ENCODE data around the gene TAPT1. TPM values are rescaled to one million over a fixed set of nuclear protein-coding genes. Genes with fewer than 3 reads are reported as not detected.

Gene TAPT1
- total and polyA plus RNA-seq, 7 donors: 6.0 to 43.8 (median 29.4) TPM

GRCh38 chr4:16259889-16260246, 33.6 kb upstream of the TAPT1 start:
- DNase-seq: no peak
- WGBS, 2 donors: 92 to 93% methylated on average over 4 of the region's 4 CpGs
- TF ChIP-seq CTCF (IDR thresholded peaks at IDR 0.05): no peak
- TF ChIP-seq POLR2A (IDR thresholded peaks at IDR 0.05): no peak
- TF ChIP-seq POLR2AphosphoS5 (IDR thresholded peaks at IDR 0.05): no peak
- no peak for TF ChIP-seq EP300 (IDR thresholded peaks at IDR 0.05)
- peaks cover 0 to 6% (median 0%) of the 10 kb centered on the region in 4 donors for H3K36me3 ChIP-seq
- H3K9me3 ChIP-seq: no peaks in the 10 kb centered on the region
- H3K4me3 ChIP-seq: no peak overlapping the region
- no peak overlapping the region for H3K27ac ChIP-seq
- intact Hi-C loops (cut with DNase I): loop anchor here (5.0 kb wide), 1 partner anchor 63 kb away; no protein-coding TSS in a partner anchor
- no peaks in the 10 kb centered on the region for H3K27me3 ChIP-seq
- H3K4me1 ChIP-seq: peaks cover 0 to 3% (median 0%) of the 10 kb centered on the region in 4 donors

DNA sequence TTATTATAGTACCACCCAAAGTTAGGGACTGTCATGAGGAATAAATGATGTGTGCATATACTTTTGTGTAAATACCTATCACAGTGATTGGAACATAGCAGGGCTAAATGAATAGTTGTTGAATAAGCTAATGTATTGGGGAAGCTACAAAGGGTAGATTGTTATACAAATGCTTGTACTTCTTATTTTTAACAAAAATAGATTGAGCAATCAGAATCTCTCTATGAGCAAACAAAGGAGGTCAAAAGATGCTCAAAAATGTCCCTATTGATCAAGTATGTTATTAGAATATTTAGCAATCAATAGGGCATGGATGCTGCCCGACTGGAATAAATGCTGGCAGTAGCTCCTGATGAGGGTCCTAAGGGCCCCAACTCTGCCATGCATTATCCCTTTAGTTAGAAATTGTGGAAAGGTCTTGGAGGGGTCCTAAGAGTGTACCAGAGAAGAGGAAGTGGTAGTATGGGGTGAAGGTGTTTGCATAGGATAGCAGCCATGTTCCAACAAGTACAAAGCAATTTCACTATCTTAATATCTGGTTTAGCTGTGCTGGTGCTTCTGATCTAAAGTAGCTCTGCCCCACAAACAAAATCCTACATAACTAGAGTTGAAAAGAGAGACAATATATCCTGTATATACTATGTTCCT, 33.1 kb upstream of the TAPT1 start:
- no peaks in the 10 kb centered on the region for H3K9me3 ChIP-seq
- no peak for DNase-seq
- H3K36me3 ChIP-seq: peaks cover 0 to 6% (median 0%) of the 10 kb centered on the region in 4 donors
- 85 to 86% methylated on average over 1 of the region's 1 CpG for WGBS, 2 donors
- H3K4me1 ChIP-seq: peaks cover 0 to under 1% (median 0%) of the 10 kb centered on the region in 4 donors
- H3K27me3 ChIP-seq: no peaks in the 10 kb centered on the region
- no peak overlapping the region for H3K4me3 ChIP-seq
- intact Hi-C loops (cut with DNase I): no loop called here
- TF ChIP-seq POLR2A (IDR thresholded peaks at IDR 0.05) (no peak), CTCF (IDR thresholded peaks at IDR 0.05) (no peak), POLR2AphosphoS5 (IDR thresholded peaks at IDR 0.05) (no peak), EP300 (IDR thresholded peaks at IDR 0.05) (no peak)
- no peak overlapping the region for H3K27ac ChIP-seq

DNA sequence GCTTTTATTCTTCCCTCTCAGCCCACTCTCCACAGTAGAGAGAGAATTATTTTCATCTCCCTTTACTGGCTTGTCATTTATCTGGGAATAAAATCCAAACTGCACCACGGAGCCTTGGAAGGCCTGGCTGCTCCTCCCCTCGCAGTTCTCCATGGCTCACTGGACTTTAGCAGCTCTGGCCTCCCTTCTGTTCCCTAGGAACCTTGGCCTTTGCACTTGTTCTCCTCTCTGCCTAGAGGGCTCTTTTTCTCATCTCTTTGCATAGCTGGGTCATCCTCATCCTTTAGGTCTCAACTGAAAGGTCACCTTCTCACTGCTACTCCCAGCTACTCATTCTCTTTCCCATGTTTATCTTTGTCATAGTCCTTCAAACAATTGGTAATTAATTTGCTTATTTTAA, 31.3 kb upstream of the TAPT1 start:
- Histone ChIP-seq H3K4me3 (no peak overlapping the region), H3K27ac (no peak overlapping the region), H3K36me3 (peaks cover 0 to 6% (median 0%) of the 10 kb centered on the region in 4 donors), H3K9me3 (no peaks in the 10 kb centered on the region), H3K4me1 (peaks cover 0 to 17% (median 6%) of the 10 kb centered on the region in 4 donors), H3K27me3 (no peaks in the 10 kb centered on the region)
- WGBS, 2 donors: 95 to 97% methylated on average over 2 of the region's 2 CpGs
- TF ChIP-seq CTCF (IDR thresholded peaks at IDR 0.05) (no peak), POLR2AphosphoS5 (IDR thresholded peaks at IDR 0.05) (no peak), EP300 (IDR thresholded peaks at IDR 0.05) (no peak), POLR2A (IDR thresholded peaks at IDR 0.05) (no peak)
- intact Hi-C loops (cut with DNase I): no loop called here
- DNase-seq: no peak

GRCh38 chr4:16256343-16256742, 30.1 kb upstream of the TAPT1 start:
- WGBS, 2 donors: 96 to 98% methylated on average over 28 of the region's 28 CpGs
- intact Hi-C loops (cut with DNase I): no loop called here
- H3K27me3 ChIP-seq: no peaks in the 10 kb centered on the region
- no peaks in the 10 kb centered on the region for H3K9me3 ChIP-seq
- no peak overlapping the region for H3K4me3 ChIP-seq
- no peak overlapping the region for H3K27ac ChIP-seq
- DNase-seq: peak; percentile 62
- TF ChIP-seq POLR2A (IDR thresholded peaks at IDR 0.05): no peak
- no peak for TF ChIP-seq CTCF (IDR thresholded peaks at IDR 0.05)
- TF ChIP-seq EP300 (IDR thresholded peaks at IDR 0.05): no peak
- TF ChIP-seq POLR2AphosphoS5 (IDR thresholded peaks at IDR 0.05): no peak
- H3K36me3 ChIP-seq: peaks cover 0 to 6% (median 0%) of the 10 kb centered on the region in 4 donors
- peaks cover 0 to 17% (median 6%) of the 10 kb centered on the region in 4 donors for H3K4me1 ChIP-seq

Data from sigmoid colon (tissue), 7 donors.